Measurements from ENCODE around the gene C16orf96. TPM values are rescaled to one million over a fixed set of nuclear protein-coding genes. Genes with fewer than 3 reads are reported as not detected.

The C16orf96 gene
- total and polyA plus RNA-seq, 2 experiments from 2014 or later = 0.37 to 2.2 TPM

DNA sequence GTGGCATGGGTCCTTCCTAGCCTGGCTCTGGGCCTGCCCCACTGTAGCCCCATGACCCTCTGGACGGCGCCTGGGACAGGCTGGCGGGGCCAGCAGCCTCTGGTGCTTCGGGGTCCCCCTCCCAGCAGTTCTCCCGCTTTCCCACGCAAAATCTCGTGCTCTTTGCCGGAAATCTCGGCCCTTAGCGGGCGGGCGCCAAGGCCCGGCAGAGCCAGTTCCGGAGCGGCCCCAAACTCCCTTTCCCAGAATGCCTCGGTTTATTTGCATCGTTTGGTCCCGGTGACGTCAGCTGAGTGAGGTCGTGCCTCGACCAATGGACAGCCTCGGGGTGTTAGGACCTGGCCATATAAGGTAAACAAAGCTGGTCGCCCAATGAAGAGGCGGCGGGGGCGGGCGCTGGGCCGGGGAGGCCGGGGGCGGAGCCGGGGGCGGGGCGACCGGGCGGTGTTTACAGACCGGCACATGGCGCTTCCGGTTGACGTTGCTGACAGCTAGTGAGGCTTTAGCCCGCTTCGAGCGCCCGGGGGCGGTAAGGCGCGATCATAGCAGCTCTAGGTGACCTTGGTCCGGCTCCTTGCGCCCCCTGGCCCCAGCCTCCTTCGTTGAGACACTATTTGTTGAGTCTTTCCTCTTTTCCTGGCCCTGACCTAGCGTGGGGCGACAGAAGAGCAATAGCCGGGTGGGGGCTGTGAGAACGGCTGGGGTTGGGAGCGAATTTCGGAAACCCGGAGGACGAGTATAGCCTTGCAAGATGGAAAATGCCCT lies 60.1 kb downstream of the C16orf96 start:
- H3K4me1 Mint-ChIP-seq = peaks cover 39% of the 10 kb centered on the region
- H3K4me1 ChIP-seq (ENCODE audit: insufficient read depth) = peaks cover 46% of the 10 kb centered on the region
- peaks cover 30% of the 10 kb centered on the region for H3K79me2 ChIP-seq (replicated peaks; ENCODE audit: insufficient read depth)
- H3K4me2 ChIP-seq = peak overlapping the region; percentile 93
- no peaks in the 10 kb centered on the region for H3K27me3 ChIP-seq (ENCODE audit: insufficient read depth)
- peaks cover 26% of the 10 kb centered on the region for H3K27me3 Mint-ChIP-seq (ENCODE audit: insufficient read depth, low read depth, poor library complexity)
- peak overlapping the region; percentile 100 for H3K27ac Mint-ChIP-seq
- peak overlapping the region; percentile 99 for H3K27ac ChIP-seq (ENCODE audit: low read depth)
- no peaks in the 10 kb centered on the region for H3K36me3 Mint-ChIP-seq (ENCODE audit: low read depth)
- no peaks in the 10 kb centered on the region; the same call in 2 of the 3 replicates for H3K9me3 Mint-ChIP-seq
- peak; percentile 62 for ATAC-seq
- peaks cover 42% of the 10 kb centered on the region for H3F3A ChIP-seq (replicated peaks; ENCODE audit: low read depth)
- no peak for TF ChIP-seq NANOG (IDR thresholded peaks at IDR 0.05; ENCODE audit: borderline replicate concordance)
- TF ChIP-seq POLR2AphosphoS5 (IDR thresholded peaks at IDR 0.05; ENCODE audit: low read depth) = peak; percentile 53; the same call in 1 of the 2 replicates
- no peak for TF ChIP-seq JUNB (IDR thresholded peaks at IDR 0.05; ENCODE audit: unreplicated experiment)
- TF ChIP-seq, protein P1, sequence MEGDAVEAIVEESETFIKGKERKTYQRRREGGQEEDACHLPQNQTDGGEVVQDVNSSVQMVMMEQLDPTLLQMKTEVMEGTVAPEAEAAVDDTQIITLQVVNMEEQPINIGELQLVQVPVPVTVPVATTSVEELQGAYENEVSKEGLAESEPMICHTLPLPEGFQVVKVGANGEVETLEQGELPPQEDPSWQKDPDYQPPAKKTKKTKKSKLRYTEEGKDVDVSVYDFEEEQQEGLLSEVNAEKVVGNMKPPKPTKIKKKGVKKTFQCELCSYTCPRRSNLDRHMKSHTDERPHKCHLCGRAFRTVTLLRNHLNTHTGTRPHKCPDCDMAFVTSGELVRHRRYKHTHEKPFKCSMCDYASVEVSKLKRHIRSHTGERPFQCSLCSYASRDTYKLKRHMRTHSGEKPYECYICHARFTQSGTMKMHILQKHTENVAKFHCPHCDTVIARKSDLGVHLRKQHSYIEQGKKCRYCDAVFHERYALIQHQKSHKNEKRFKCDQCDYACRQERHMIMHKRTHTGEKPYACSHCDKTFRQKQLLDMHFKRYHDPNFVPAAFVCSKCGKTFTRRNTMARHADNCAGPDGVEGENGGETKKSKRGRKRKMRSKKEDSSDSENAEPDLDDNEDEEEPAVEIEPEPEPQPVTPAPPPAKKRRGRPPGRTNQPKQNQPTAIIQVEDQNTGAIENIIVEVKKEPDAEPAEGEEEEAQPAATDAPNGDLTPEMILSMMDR (conservative IDR thresholded peaks at IDR 0.05; ENCODE audit: low read depth in 2 of 2) = peak; percentile 54 to 69
- TF ChIP-seq, protein P2, sequence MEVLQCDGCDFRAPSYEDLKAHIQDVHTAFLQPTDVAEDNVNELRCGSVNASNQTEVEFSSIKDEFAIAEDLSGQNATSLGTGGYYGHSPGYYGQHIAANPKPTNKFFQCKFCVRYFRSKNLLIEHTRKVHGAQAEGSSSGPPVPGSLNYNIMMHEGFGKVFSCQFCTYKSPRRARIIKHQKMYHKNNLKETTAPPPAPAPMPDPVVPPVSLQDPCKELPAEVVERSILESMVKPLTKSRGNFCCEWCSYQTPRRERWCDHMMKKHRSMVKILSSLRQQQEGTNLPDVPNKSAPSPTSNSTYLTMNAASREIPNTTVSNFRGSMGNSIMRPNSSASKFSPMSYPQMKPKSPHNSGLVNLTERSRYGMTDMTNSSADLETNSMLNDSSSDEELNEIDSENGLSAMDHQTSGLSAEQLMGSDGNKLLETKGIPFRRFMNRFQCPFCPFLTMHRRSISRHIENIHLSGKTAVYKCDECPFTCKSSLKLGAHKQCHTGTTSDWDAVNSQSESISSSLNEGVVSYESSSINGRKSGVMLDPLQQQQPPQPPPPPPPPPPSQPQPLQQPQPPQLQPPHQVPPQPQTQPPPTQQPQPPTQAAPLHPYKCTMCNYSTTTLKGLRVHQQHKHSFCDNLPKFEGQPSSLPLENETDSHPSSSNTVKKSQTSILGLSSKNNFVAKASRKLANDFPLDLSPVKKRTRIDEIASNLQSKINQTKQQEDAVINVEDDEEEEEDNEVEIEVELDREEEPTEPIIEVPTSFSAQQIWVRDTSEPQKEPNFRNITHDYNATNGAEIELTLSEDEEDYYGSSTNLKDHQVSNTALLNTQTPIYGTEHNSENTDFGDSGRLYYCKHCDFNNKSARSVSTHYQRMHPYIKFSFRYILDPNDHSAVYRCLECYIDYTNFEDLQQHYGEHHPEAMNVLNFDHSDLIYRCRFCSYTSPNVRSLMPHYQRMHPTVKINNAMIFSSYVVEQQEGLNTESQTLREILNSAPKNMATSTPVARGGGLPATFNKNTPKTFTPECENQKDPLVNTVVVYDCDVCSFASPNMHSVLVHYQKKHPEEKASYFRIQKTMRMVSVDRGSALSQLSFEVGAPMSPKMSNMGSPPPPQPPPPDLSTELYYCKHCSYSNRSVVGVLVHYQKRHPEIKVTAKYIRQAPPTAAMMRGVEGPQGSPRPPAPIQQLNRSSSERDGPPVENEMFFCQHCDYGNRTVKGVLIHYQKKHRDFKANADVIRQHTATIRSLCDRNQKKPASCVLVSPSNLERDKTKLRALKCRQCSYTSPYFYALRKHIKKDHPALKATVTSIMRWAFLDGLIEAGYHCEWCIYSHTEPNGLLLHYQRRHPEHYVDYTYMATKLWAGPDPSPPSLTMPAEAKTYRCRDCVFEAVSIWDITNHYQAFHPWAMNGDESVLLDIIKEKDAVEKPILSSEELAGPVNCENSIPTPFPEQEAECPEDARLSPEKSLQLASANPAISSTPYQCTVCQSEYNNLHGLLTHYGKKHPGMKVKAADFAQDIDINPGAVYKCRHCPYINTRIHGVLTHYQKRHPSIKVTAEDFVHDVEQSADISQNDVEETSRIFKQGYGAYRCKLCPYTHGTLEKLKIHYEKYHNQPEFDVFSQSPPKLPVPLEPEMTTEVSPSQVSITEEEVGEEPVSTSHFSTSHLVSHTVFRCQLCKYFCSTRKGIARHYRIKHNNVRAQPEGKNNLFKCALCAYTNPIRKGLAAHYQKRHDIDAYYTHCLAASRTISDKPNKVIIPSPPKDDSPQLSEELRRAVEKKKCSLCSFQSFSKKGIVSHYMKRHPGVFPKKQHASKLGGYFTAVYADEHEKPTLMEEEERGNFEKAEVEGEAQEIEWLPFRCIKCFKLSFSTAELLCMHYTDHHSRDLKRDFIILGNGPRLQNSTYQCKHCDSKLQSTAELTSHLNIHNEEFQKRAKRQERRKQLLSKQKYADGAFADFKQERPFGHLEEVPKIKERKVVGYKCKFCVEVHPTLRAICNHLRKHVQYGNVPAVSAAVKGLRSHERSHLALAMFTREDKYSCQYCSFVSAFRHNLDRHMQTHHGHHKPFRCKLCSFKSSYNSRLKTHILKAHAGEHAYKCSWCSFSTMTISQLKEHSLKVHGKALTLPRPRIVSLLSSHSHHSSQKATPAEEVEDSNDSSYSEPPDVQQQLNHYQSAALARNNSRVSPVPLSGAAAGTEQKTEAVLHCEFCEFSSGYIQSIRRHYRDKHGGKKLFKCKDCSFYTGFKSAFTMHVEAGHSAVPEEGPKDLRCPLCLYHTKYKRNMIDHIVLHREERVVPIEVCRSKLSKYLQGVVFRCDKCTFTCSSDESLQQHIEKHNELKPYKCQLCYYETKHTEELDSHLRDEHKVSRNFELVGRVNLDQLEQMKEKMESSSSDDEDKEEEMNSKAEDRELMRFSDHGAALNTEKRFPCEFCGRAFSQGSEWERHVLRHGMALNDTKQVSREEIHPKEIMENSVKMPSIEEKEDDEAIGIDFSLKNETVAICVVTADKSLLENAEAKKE (CRISPR knock-in tag; IDR thresholded peaks at IDR 0.05) = no peak
- TF ChIP-seq, protein P3, sequence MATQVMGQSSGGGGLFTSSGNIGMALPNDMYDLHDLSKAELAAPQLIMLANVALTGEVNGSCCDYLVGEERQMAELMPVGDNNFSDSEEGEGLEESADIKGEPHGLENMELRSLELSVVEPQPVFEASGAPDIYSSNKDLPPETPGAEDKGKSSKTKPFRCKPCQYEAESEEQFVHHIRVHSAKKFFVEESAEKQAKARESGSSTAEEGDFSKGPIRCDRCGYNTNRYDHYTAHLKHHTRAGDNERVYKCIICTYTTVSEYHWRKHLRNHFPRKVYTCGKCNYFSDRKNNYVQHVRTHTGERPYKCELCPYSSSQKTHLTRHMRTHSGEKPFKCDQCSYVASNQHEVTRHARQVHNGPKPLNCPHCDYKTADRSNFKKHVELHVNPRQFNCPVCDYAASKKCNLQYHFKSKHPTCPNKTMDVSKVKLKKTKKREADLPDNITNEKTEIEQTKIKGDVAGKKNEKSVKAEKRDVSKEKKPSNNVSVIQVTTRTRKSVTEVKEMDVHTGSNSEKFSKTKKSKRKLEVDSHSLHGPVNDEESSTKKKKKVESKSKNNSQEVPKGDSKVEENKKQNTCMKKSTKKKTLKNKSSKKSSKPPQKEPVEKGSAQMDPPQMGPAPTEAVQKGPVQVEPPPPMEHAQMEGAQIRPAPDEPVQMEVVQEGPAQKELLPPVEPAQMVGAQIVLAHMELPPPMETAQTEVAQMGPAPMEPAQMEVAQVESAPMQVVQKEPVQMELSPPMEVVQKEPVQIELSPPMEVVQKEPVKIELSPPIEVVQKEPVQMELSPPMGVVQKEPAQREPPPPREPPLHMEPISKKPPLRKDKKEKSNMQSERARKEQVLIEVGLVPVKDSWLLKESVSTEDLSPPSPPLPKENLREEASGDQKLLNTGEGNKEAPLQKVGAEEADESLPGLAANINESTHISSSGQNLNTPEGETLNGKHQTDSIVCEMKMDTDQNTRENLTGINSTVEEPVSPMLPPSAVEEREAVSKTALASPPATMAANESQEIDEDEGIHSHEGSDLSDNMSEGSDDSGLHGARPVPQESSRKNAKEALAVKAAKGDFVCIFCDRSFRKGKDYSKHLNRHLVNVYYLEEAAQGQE (IDR thresholded peaks at IDR 0.05; ENCODE audit: unreplicated experiment) = no peak
- TF ChIP-seq EZH2 (IDR thresholded peaks at IDR 0.05; ENCODE audit: low read depth, unreplicated experiment) = no peak
- peak; percentile 96 for TF ChIP-seq CREB1 (CRISPR knock-in tag; IDR thresholded peaks at IDR 0.05; ENCODE audit: low read depth)
- TF ChIP-seq ZNF331 (CRISPR knock-in tag; IDR thresholded peaks at IDR 0.05; ENCODE audit: low read depth) = no peak
- TF ChIP-seq, protein P4, sequence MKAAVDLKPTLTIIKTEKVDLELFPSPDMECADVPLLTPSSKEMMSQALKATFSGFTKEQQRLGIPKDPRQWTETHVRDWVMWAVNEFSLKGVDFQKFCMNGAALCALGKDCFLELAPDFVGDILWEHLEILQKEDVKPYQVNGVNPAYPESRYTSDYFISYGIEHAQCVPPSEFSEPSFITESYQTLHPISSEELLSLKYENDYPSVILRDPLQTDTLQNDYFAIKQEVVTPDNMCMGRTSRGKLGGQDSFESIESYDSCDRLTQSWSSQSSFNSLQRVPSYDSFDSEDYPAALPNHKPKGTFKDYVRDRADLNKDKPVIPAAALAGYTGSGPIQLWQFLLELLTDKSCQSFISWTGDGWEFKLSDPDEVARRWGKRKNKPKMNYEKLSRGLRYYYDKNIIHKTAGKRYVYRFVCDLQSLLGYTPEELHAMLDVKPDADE (IDR thresholded peaks at IDR 0.05) = peak; percentile 89
- no peaks in the 10 kb centered on the region for H3K9me2 ChIP-seq (ENCODE audit: insufficient read depth)
- H4K20me1 ChIP-seq (replicated peaks; ENCODE audit: insufficient read depth) = peaks cover 7% of the 10 kb centered on the region
- peak overlapping the region; percentile 82 for H3K4me3 Mint-ChIP-seq
- peak overlapping the region; percentile 86 for H3K4me3 ChIP-seq
- peak; percentile 100 for DNase-seq (ENCODE audit: low spot score)
- H2AFZ ChIP-seq = no peak overlapping the region
- no peaks in the 10 kb centered on the region for H3K36me3 ChIP-seq (ENCODE audit: insufficient read depth)

All from GM23338 (cell line).